A549 (cell line): ENCODE results near the gene FHIT.

Source experiments
- CHD2 ChIP-seq: fragments of 150-350 bp; IDR thresholded peaks from 2 replicates; pipeline ENCODE4 v1.6.1; 2014; ENCODE audit warnings: low read length; ENCODE audit not compliant: partially characterized antibody
- EP300 ChIP-seq, 2 experiments: fragments of >200 bp; sonication (Bioruptor Twin); formaldehyde crosslinking; IDR thresholded peaks; 2 replicates in 1 of 2; 3 replicates in 1 of 2; pipeline ENCODE4 v1.6.1; 2016 to 2017
- KDM5A ChIP-seq: fragments of 200-600 bp; sonication (generic); IDR thresholded peaks from 2 replicates; pipeline ENCODE4 v1.6.1; 2016; ENCODE audit warnings: antibody characterized with exemption, mild to moderate bottlenecking
- MAFK ChIP-seq: fragments of 450-650 bp; IDR thresholded peaks from 2 replicates; pipeline ENCODE4 v1.6.1; 2014; ENCODE audit not compliant: partially characterized antibody
- POLR2A ChIP-seq: IDR thresholded peaks from 2 replicates; pipeline ENCODE4 v1.6.1; 2012; ENCODE audit warnings: mild to moderate bottlenecking, low read length
- ZC3H11A ChIP-seq: fragments of 450-650 bp; IDR thresholded peaks from 2 replicates; pipeline ENCODE4 v1.6.1; 2014; ENCODE audit warnings: antibody characterized with exemption, mild to moderate bottlenecking
- TF ChIP-seq, protein P1 (sequence below): fragments of >200 bp; sonication (Bioruptor Twin); formaldehyde crosslinking; IDR thresholded peaks from 3 replicates; pipeline ENCODE4 v1.5.1; 2016
- TF ChIP-seq, protein P2 (sequence below): IDR thresholded peaks from 2 replicates; pipeline ENCODE4 v1.6.1; 2012
- TF ChIP-seq, protein P3 (sequence below): IDR thresholded peaks from 2 replicates; pipeline ENCODE4 v1.6.1; 2012
- TF ChIP-seq, protein P4 (sequence below): fragments of 450-650 bp; IDR thresholded peaks from 2 replicates; pipeline ENCODE4 v1.6.1; 2014; ENCODE audit warnings: antibody characterized with exemption

DNA sequence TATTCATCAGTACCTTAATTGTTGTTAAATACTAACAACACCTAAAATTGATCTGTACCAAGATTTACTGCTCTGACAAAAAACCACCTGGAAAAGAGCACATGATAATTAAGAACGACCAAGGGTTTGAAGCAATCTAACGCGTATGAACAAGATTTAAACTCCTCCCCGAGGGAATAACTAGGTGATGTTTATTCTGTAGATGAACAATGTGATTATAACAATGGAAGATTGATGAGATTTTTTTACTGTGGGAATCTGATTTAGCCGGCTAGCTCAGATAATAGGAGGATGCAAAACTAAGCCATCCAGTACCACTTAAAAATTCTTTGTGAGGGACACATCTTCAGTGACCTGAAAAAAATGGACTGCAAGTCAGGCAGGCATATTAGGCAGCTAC is 222.1 kb downstream of the FHIT start:
- TF ChIP-seq CHD2 (no peak), KDM5A (no peak), EP300 (IDR thresholded peaks at IDR 0.05) (no peak), MAFK (no peak), POLR2A (no peak), ZC3H11A (no peak)
- TF ChIP-seq, protein P1, sequence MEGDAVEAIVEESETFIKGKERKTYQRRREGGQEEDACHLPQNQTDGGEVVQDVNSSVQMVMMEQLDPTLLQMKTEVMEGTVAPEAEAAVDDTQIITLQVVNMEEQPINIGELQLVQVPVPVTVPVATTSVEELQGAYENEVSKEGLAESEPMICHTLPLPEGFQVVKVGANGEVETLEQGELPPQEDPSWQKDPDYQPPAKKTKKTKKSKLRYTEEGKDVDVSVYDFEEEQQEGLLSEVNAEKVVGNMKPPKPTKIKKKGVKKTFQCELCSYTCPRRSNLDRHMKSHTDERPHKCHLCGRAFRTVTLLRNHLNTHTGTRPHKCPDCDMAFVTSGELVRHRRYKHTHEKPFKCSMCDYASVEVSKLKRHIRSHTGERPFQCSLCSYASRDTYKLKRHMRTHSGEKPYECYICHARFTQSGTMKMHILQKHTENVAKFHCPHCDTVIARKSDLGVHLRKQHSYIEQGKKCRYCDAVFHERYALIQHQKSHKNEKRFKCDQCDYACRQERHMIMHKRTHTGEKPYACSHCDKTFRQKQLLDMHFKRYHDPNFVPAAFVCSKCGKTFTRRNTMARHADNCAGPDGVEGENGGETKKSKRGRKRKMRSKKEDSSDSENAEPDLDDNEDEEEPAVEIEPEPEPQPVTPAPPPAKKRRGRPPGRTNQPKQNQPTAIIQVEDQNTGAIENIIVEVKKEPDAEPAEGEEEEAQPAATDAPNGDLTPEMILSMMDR, result no peak
- TF ChIP-seq, protein P2, sequence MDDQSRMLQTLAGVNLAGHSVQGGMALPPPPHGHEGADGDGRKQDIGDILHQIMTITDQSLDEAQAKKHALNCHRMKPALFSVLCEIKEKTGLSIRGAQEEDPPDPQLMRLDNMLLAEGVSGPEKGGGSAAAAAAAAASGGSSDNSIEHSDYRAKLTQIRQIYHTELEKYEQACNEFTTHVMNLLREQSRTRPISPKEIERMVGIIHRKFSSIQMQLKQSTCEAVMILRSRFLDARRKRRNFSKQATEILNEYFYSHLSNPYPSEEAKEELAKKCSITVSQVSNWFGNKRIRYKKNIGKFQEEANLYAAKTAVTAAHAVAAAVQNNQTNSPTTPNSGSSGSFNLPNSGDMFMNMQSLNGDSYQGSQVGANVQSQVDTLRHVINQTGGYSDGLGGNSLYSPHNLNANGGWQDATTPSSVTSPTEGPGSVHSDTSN, result no peak
- TF ChIP-seq, protein P3, sequence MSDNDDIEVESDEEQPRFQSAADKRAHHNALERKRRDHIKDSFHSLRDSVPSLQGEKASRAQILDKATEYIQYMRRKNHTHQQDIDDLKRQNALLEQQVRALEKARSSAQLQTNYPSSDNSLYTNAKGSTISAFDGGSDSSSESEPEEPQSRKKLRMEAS, result no peak
- TF ChIP-seq, protein P4, sequence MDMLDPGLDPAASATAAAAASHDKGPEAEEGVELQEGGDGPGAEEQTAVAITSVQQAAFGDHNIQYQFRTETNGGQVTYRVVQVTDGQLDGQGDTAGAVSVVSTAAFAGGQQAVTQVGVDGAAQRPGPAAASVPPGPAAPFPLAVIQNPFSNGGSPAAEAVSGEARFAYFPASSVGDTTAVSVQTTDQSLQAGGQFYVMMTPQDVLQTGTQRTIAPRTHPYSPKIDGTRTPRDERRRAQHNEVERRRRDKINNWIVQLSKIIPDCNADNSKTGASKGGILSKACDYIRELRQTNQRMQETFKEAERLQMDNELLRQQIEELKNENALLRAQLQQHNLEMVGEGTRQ, result no peak
